ENCODE results near the gene BCAS1.

GRCh38 chr20:54048481-54048880, 21.9 kb downstream of the BCAS1 start:
- TF ChIP-seq CTCF (IDR thresholded peaks at IDR 0.05 in 2 of 3, conservative IDR thresholded peaks at IDR 0.05 in 1 of 3; ENCODE audit: control insufficient read depth in 2 of 3, extremely low read depth in 1 of 3, insufficient read depth in 1 of 3, low read depth in 3 of 3, low read length in 3 of 3): no peak
- TF ChIP-seq CREB1 (IDR thresholded peaks at IDR 0.05; ENCODE audit: low read depth): no peak
- TF ChIP-seq MYC (IDR thresholded peaks at IDR 0.05; ENCODE audit: insufficient read depth, insufficient read length, insufficient replicate concordance, low read length, severe bottlenecking): no peak
- TF ChIP-seq CHD2 (IDR thresholded peaks at IDR 0.05; ENCODE audit: borderline replicate concordance, low read depth, low read length): no peak
